Measurements from ENCODE around the gene MALSU1.

Gene MALSU1

GRCh38 chr7:23298885-23299769, at the start of gene MALSU1:
MALSU1 (plus strand) TSS chr7:23299339; CDS start chr7:23299353, 14 bp downstream.
- DNase-seq (ENCODE audit: low read depth) = peak; percentile 88

- no peak for DNase-seq (ENCODE audit: low read depth)
These were observed 49.7 kb upstream of the MALSU1 start for GRCh38 chr7:23249486-23249885.

DNA sequence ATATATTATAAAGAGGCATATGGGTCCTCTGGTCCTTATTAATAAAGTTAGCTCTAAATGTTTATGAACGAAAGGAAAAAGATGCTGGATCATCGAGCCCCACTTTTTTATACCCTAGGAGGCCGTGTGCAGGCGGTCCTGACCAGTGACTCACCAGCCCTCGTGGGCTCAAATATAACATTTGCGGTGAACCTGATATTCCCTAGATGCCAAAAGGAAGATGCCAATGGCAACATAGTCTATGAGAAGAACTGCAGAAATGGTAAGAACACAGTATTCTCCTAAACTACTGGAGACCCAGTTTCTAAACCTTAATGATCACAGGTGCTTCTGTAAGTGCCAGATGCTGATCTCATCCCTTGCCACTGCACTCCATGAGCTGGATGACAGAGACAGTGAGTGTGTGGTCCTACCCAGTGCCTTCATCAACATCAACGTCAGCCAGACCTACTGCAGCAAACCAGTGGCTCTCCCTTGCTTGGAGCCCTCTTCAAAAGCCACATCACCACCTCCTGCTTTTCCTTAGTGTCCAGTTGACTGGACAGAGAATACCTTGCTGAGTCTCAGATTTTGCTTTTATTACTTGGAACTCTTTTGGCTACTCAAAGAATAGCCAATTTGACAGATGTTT, 45.0 kb upstream of the MALSU1 start:
- DNase-seq (ENCODE audit: low read depth) = no peak

DNA sequence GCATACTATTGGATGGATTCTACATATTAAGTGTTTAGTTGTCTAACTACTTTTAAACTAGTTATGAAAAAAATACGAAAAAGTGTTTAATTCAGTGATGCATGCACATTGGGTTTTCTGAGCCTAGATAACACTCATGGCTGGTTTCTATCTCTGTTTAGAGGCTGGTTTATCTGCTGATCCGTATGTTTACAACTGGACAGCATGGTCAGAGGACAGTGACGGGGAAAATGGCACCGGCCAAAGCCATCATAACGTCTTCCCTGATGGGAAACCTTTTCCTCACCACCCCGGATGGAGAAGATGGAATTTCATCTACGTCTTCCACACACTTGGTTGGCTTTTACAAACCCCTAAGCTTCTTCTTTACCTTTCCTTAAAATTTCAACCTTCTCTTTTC, 42.4 kb upstream of the MALSU1 start:
- no peak for DNase-seq (ENCODE audit: low read depth)

- DNase-seq (ENCODE audit: low read depth) = no peak
These were observed 38.8 kb upstream of the MALSU1 start for GRCh38 chr7:23260371-23260770.

DNA sequence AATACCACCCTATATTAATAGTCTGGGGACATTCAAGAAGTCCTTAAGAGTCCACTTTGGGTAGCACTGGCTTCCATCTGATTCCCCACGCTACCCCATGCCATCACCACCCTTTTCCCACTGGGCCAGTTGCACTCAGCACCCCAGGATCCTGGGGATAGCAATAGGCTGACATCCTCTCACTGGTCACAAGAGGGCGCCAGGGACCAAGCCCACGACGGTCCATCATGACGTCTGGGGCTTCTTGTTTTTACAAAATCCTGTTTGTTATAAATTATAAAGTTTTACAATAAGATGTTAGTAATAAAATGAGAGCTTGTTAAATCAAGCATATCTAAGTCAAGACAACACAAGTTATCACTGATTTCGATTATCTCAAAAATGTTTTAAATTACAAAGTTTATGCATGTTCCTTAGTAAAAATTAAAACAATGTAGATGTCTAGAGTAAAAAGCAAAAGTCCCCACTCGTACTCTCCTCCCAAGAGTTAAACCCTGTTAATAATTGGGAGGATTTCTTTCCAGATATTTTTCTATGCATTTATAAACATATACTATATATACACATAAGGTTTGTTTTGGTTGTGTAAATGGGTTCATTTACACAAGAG, 37.2 kb upstream of the MALSU1 start:
- no peak for DNase-seq (ENCODE audit: low read depth)

- no peak for DNase-seq (ENCODE audit: low read depth)
These were observed 34.2 kb upstream of the MALSU1 start for GRCh38 chr7:23264916-23265458.

- DNase-seq (ENCODE audit: low read depth) = no peak
These were observed 32.2 kb upstream of the MALSU1 start for GRCh38 chr7:23266918-23267317.

DNA sequence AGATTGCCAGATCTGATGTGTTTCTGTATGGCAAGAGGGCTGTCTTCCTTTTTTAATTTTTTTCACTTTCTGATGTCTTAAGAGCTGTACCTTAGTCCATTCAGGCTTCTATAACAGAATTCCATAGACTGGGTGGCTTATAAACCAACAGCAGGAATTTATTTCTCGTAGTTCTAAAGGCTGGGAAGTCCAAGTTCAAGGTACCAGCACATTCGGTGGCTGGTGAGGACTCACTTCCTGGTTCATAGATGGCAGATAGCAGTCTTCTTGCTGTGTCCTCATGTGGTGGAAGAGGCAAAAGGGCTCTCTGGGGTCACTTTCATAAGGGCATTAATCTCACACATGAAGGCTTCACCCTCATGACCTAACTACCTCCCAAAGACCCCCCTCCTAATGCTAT, 31.8 kb upstream of the MALSU1 start:
- no peak for DNase-seq (ENCODE audit: low read depth)

DNA sequence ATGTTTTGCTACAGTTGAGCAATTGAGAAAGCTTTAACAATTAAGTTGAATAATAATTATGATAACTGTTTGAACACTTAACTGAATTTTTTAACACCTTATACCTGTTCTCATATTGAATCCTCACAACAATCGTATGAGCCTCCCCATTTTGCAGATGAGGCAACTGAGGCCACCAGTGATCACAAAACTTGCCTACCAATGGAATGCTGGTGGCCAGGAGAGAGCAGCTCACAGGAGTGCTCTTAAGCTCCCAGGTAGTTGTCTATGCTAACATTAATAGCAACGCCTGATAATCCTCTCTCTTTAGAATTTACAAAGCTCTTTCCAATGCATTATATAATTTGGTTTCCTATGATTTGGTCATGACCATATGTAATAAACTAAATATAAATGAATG, 31.0 kb upstream of the MALSU1 start:
- no peak for DNase-seq (ENCODE audit: low read depth)

DNA sequence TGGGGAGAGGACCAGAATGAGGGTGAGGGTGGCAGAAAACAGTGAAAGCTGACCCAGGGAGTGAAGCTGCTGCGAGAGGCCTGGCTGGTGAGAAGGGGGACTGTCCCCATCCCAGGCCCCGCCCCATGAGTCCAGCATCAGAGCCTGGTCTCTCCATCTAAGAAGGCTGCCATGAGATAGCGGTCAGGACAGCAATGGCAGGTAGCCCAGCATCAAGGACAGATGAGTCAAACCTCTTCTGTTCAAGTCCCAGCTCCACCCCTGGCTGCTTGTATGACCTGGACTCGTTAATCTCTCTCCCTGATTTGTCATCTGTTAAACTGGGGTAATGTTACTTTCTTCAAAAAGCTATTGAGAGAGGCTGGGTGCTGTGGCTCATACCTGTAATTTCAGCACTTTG, 30.4 kb upstream of the MALSU1 start:
- DNase-seq (ENCODE audit: low read depth) = no peak

DNA sequence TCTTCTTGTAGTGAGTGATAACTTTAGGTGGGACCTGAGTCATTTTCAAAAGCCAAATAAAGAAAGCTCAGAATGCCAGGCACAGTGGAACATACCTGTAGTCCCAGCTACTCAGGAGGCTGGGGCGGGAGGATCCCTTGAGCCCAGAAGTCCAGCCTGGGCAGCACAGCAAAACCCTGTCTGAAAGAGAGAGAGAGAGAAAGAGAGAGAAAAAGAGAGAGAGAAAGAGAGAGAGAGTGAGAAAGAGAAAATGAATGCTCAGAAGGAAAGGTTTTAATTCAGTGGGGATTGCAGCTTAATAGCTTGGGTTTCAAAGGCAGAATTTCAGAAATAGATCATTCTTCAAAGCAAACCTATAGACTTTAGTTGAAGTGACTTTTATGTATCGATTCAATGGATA, 26.9 kb upstream of the MALSU1 start:
- no peak for DNase-seq (ENCODE audit: low read depth)

GRCh38 chr7:23273141-23273599, 26.0 kb upstream of the MALSU1 start:
- peak; percentile 84 for DNase-seq (ENCODE audit: low read depth)

DNA sequence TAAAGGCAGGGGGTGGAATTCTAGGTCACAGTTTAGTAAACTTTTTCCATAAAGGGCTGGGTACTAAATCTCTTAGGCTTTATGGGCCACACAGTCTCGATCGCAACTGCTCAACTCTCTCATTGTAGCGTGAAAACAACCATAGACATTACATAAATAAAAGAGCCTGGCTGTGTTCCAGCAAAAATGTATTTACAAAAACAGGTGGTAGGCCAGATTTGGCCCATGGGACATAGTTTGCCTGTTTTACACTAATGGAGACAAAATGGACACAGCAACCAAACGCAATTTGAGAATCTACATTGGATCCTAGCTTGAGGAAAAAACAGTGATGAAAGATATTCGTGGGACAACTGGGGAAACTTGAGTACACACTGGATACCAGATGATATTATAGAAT, 23.2 kb upstream of the MALSU1 start:
- no peak for DNase-seq (ENCODE audit: low read depth)

DNA sequence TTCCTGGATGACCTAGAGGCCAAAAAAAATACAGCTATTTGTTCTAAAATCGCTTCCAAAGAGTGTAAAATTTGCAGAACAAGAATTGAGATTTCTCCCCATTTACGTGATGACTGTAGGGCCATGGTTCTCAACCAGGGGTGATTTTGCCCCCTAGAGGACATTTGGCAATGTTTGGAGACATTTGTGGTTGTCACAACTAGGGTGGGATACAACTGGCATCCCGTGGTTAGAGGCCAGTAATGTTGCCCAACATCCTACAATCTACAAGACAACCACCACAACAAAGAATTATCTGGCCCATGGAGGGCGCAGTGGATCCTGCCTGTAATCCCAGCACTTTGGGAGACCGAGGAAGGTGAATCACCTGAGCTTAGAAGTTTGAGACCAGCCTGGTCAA, 22.8 kb upstream of the MALSU1 start:
- DNase-seq (ENCODE audit: low read depth) = no peak

GRCh38 chr7:23276947-23277346, 22.2 kb upstream of the MALSU1 start:
- no peak for DNase-seq (ENCODE audit: low read depth)

GRCh38 chr7:23277359-23277989, 21.7 kb upstream of the MALSU1 start:
- DNase-seq (ENCODE audit: low read depth) = no peak

- DNase-seq (ENCODE audit: low read depth) = no peak
These were observed 19.2 kb upstream of the MALSU1 start for GRCh38 chr7:23279819-23280525.

DNA sequence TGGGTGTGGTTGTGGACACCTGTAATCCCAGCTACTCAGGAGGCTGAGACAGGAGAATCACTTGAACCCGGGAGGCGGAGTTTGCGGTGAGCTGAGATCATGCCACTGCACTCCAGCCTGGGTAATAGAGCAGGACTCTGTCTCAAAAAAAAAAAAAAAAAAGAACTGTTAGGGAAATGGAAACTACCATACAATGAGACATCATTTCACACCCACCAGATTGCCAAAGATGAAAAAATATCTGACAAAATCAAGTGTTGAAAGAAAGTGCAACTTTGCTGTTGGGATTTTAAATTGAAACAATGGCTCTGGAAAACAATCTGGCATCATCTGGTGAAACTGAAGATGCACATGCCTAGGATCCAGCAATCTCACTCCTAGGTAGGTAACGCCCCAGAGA, 16.1 kb upstream of the MALSU1 start:
- DNase-seq (ENCODE audit: low read depth) = no peak

- DNase-seq (ENCODE audit: low read depth) = no peak
These were observed 14.3 kb upstream of the MALSU1 start for GRCh38 chr7:23284871-23285270.
